Aorta (tissue), 5 donors: ENCODE measurements around the gene STK31. TPM values are rescaled to one million over a fixed set of nuclear protein-coding genes. Genes with fewer than 3 reads are reported as not detected.

ENCODE experiments used
- ATAC-seq: fragments of 200-7000 bp; cut with Tn5 transposase; one replicate; pipeline ENCODE4 v1.9.1; 2022; ENCODE audit warnings: moderate library complexity; ENCODE audit not compliant: low FRiP score
- DNase-seq, 2 donors: peaks; one replicate each; pipeline ENCODE4 v3.0.0-alpha.2; 2020
- H3K27ac ChIP-seq, 2 donors: one replicate each; pipeline ENCODE4 v1.5.1; 2013; ENCODE audit warnings: low read length in 2 of 2, mild to moderate bottlenecking in 2 of 2, moderate library complexity in 2 of 2, control low read depth in 1 of 2, inconsistent platforms in 1 of 2, low read depth in 1 of 2
- H3K27me3 ChIP-seq, 2 donors: one replicate each; pipeline ENCODE4 v1.6.1; 2013; ENCODE audit warnings: control low read depth in 1 of 2, low read length in 1 of 2, mild to moderate bottlenecking in 1 of 2, moderate library complexity in 1 of 2; ENCODE audit not compliant: insufficient read depth in 2 of 2, control insufficient read depth in 1 of 2
- H3K36me3 ChIP-seq, 2 donors: one replicate each; pipeline ENCODE4 v1.6.1; 2013; ENCODE audit warnings: control low read depth in 1 of 2, low read length in 1 of 2, mild to moderate bottlenecking in 1 of 2; ENCODE audit not compliant: insufficient read depth in 2 of 2, control insufficient read depth in 1 of 2
- H3K4me1 ChIP-seq, 2 donors: one replicate each; pipeline ENCODE4 v1.6.1; 2013; ENCODE audit warnings: low read length in 2 of 2, control low read depth in 1 of 2, mild to moderate bottlenecking in 1 of 2, moderate library complexity in 1 of 2; ENCODE audit not compliant: insufficient read depth in 2 of 2, control insufficient read depth in 1 of 2
- H3K4me3 ChIP-seq, 2 donors: one replicate each; pipeline ENCODE4 v1.5.1; 2013; ENCODE audit warnings: low read length in 2 of 2, control low read depth in 1 of 2, mild to moderate bottlenecking in 1 of 2
- H3K9me3 ChIP-seq: one replicate; pipeline ENCODE4 v1.6.1; 2013; ENCODE audit warnings: mild to moderate bottlenecking, low read length; ENCODE audit not compliant: control insufficient read depth
- WGBS, 2 donors: extraction: QIAGEN DNeasy Blood & Tissue Kit; methylation state at CpG; one replicate each; pipeline ENCODE4 v1.1.7; 2013; 5-methylcytosine and 5-hydroxymethylcytosine counted together
- intact Hi-C, 2 donors: fragments of 100-400 bp; cut with DNase I; formaldehyde crosslinking; loops; one replicate each; pipeline versions ENCODE4 v1.14.2 to v1.15.0; 2022
- polyA plus RNA-seq, 2 donors: library from polyadenylated mRNA; stranded (reverse); fragments of 200-250 nt; gene quantifications; one replicate each; pipeline ENCODE4 v1.2.3, GENCODE V29; 2013
- total RNA-seq, 2 donors: library from RNA; stranded (reverse); fragmentation: NEBNext Ultra II Directional; extraction: Animal tissue kit (Norgen Biotek cat#: 25700); gene quantifications; one replicate each; pipeline ENCODE4 v1.2.1, GENCODE V29; 2021
- donor health status: healthy with polysubstance abuse.
- donor health status: Bipolar disorder and iron deficiency.
- donor health status: DM: no; HTN: no; CAD: no.
- donor health status: DM: no; HTN: no; CAD: no.
- donor health status: DM: yes; HTN: yes; CAD: no.

STK31 gene
- total and polyA plus RNA-seq, 4 donors, result 0.13 to 2.2 (median 0.94) TPM; not detected in 1

GRCh38 chr7:23698822-23699221 lies 11.2 kb upstream of the STK31 start:
- peaks cover 0 to 10% of the 10 kb centered on the region in 2 donors for H3K36me3 ChIP-seq
- DNase-seq (no peak), ATAC-seq (no peak)
- no peak overlapping the region for H3K4me3 ChIP-seq
- 45 to 53% methylated on average over 2 of the region's 2 CpGs for WGBS, 2 donors
- intact Hi-C loops, result no loop called here
- H3K27me3 ChIP-seq, result no peaks in the 10 kb centered on the region
- no peak overlapping the region for H3K27ac ChIP-seq
- H3K4me1 ChIP-seq, result no peaks in the 10 kb centered on the region
- H3K9me3 ChIP-seq, result no peaks in the 10 kb centered on the region

- H3K27me3 ChIP-seq, result no peaks in the 10 kb centered on the region
- 93 to 96% methylated on average over 4 of the region's 4 CpGs for WGBS, 2 donors
- no peaks in the 10 kb centered on the region for H3K4me1 ChIP-seq
- peaks cover 0 to 13% of the 10 kb centered on the region in 2 donors for H3K36me3 ChIP-seq
- no peak overlapping the region for H3K27ac ChIP-seq
- H3K4me3 ChIP-seq, result no peak overlapping the region
- DNase-seq, result no peak
- H3K9me3 ChIP-seq, result no peaks in the 10 kb centered on the region
- ATAC-seq, result no peak
- intact Hi-C loops, result no loop called here
Measured at GRCh38 chr7:23700046-23700445, 10.0 kb upstream of the STK31 start.

DNA sequence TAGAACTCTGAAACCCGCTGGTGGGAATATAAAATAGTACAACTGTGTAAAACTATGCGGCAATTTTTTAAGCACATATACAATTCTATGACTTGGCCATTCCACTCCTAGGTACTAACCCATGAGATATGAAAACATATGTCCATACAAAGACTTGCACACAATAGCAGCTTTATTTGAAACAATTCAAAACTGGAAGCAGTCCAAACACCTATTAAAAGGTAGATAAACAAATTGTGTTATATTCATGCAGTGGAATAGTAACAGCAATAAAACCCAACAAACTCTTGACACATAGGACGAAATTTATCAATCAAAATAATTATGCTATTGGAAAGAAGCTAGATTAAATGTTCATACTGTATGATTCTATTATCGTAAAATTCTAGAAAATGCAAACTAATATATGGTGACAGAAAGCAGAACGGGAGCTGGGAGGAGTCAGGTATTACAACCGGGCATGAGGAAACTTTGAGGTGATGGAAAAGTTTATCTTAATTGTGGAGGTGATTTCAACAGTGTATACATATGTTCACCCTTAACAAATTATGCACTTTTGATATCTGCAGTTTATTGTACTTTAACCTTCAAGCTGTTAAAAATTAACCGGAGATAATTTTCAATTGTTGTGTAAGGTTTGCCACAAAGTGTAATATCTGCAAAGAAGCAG lies 803 bp upstream of the STK31 start:
- H3K9me3 ChIP-seq, result no peaks in the 10 kb centered on the region
- intact Hi-C loops, result no loop called here
- H3K4me3 ChIP-seq, result no peak overlapping the region
- no peak for ATAC-seq
- peaks cover 0 to 4% of the 10 kb centered on the region in 2 donors for H3K36me3 ChIP-seq
- no peak overlapping the region for H3K27ac ChIP-seq
- H3K4me1 ChIP-seq, result no peaks in the 10 kb centered on the region
- no peak for DNase-seq
- no peaks in the 10 kb centered on the region for H3K27me3 ChIP-seq
- WGBS, 2 donors, result 88 to 91% methylated on average over 7 of the region's 7 CpGs

DNA sequence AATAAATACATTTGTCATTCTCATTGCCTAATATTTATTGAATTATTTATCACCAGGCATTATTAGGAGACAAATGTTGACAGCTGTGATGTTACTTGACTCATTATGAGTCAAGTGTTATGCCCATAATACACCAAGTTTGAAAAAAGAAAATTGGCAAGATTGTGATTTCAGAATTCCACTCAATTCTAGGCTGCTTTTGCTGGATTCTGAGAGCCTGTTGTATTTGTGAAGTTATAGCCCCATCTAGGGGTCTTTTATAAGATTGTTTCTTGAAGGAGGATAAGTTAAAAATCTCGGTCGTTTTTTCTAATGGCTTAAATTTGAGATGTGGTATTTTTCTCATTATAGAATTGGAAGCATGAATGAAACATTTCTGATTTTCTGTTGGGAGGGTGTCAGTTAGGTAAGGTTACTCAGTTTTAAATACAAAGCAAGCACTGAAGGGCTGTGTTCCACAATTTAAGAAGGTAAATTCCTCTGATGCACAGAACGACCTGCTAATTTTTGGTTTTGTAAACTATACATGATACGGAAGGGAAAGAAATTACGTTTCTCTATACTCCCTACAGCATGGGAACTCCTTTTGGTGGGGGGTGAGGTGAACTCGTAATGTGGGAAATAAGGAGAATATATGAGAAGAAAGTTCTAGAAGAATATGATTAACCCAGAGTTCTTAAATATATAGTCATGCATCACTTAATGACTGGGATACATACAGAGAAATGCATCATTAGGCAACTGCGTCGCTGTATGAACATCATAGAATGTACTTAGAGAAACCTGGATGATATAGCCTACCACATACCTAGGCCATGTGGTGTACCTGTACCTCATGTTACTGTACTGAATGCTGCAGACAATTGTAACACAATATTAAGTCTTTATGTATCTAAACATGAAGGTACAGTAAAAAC lies 2.6 kb downstream of the STK31 start:
- Histone ChIP-seq H3K9me3 (no peaks in the 10 kb centered on the region), H3K27me3 (no peaks in the 10 kb centered on the region), H3K4me1 (no peaks in the 10 kb centered on the region), H3K27ac (no peak overlapping the region), H3K4me3 (no peak overlapping the region), H3K36me3 (no peaks in the 10 kb centered on the region)
- 45 to 46% methylated on average over 8 of the region's 8 CpGs for WGBS, 2 donors
- DNase-seq, result no peak
- intact Hi-C loops, result loop anchor here (2.0 to 5.0 kb wide), 2 partner anchors 142 to 165 kb away; no protein-coding TSS in a partner anchor
- no peak for ATAC-seq

DNA sequence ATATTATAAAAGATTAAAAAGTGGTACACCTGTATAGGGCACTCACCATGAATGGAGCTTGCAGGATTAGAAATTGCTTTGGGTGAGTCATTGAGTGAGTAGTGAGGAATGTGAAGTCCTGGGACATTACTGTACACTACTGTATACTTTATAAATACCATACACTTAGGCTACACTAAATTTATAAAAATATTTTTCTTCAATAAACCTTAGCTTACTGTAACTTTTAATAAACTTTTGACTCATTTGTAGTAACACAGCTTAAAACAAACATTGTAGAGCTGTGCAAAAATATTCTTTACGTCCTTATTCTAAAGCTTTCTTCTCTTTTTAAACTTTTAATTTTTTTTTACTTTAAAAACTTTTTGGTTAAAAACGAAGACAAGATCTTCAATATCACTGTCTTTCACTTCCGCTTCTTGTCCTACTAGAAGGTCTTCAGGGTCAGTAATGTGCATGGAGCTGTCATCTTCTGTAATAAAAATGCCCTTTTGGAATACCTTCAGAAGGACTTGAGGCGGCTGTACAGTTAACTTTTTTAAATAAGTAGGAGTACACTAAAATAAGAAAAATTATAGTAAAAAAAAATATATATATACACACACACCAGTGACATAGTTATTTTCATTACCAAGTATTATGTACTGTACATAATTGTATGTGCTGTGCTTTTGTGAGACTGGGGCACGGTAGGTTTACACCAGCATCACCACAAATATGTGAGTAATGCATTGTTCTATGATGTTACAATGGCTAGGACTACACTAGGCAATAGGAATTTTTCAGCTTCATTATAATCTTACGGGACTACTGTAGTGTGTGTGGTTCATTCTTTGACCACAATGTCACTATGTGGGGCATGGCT lies 3.5 kb downstream of the STK31 start:
- DNase-seq (no peak), ATAC-seq (no peak)
- no peaks in the 10 kb centered on the region for H3K36me3 ChIP-seq
- 55 to 61% methylated on average over 6 of the region's 6 CpGs for WGBS, 2 donors
- no peaks in the 10 kb centered on the region for H3K9me3 ChIP-seq
- H3K27ac ChIP-seq, result no peak overlapping the region
- no peaks in the 10 kb centered on the region for H3K4me1 ChIP-seq
- no peak overlapping the region for H3K4me3 ChIP-seq
- no peaks in the 10 kb centered on the region for H3K27me3 ChIP-seq
- intact Hi-C loops, result loop anchor here (2.0 to 5.0 kb wide), 2 partner anchors 143 to 166 kb away; no protein-coding TSS in a partner anchor

- no peak overlapping the region for H3K27ac ChIP-seq
- DNase-seq (no peak), ATAC-seq (no peak)
- H3K9me3 ChIP-seq, result no peaks in the 10 kb centered on the region
- no peak overlapping the region for H3K4me3 ChIP-seq
- intact Hi-C loops, result loop anchor here (5.0 kb wide), 1 partner anchor 167 kb away; no protein-coding TSS in a partner anchor
- no peaks in the 10 kb centered on the region for H3K4me1 ChIP-seq
- WGBS, 2 donors, result 18 to 30% methylated on average over 2 of the region's 2 CpGs
- H3K36me3 ChIP-seq, result no peaks in the 10 kb centered on the region
- no peaks in the 10 kb centered on the region for H3K27me3 ChIP-seq
Measured at GRCh38 chr7:23714150-23714464, 4.1 kb downstream of the STK31 start.

DNA sequence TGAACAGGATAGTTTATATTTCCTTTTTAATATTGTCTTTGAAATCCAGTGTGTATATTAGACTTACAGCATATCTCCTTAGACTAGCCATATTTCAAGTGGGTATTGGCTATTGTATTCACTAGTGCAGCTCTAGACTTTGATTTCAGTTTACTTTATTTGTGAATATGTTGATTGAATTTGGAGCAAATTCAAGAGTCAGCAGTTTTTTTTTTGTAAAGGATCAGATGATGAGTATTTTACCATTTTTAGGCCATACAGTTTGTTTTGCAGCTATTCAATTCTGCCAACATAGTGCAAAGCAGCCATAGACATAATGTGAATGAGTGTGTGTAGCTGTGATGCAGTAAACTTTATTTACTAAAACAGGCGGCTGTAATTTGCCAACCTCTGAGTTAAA lies 4.6 kb downstream of the STK31 start:
- Histone ChIP-seq H3K4me3 (no peak overlapping the region), H3K4me1 (no peaks in the 10 kb centered on the region), H3K27me3 (no peaks in the 10 kb centered on the region), H3K36me3 (no peaks in the 10 kb centered on the region), H3K9me3 (no peaks in the 10 kb centered on the region), H3K27ac (no peak overlapping the region)
- DNase-seq (no peak), ATAC-seq (no peak)
- intact Hi-C loops, result loop anchor here (5.0 kb wide), 1 partner anchor 167 kb away; no protein-coding TSS in a partner anchor
- WGBS, 2 donors, result 76 to 86% methylated on average over 1 of the region's 1 CpG

DNA sequence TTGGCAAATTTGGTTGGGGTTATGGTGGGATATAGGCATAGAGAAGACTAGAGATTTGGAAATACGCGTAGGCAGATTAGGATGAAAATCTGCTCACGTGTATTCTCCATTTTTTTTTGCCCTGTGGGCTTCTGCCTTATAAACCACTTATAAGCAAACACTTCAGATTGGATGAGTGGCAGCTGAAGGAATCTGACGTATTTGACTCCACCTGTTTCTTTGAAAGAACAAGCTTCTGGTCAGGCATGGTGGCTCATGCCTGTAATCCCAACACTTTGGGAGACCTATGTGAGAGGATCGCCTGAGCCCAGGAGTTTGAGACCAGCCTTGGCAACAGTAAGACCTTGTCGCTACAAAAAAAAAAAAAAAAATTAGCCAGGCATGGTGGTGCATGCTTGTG lies 5.1 kb downstream of the STK31 start:
- no peaks in the 10 kb centered on the region for H3K27me3 ChIP-seq
- no peaks in the 10 kb centered on the region for H3K9me3 ChIP-seq
- no peaks in the 10 kb centered on the region for H3K4me1 ChIP-seq
- ATAC-seq (no peak), DNase-seq (no peak)
- intact Hi-C loops, result loop anchor here in 1 of 2 donors (1.0 kb wide), 1 partner anchor 146 kb away; no protein-coding TSS in a partner anchor
- WGBS, 2 donors, result 53 to 73% methylated on average over 6 of the region's 6 CpGs
- no peak overlapping the region for H3K4me3 ChIP-seq
- H3K36me3 ChIP-seq, result no peaks in the 10 kb centered on the region
- no peak overlapping the region for H3K27ac ChIP-seq
